Activated CD4-positive, alpha-beta T cell treated with anti-CD3 and anti-CD28 coated beads for 24 hours (primary cell): ENCODE results near the gene DLGAP1.

Source experiments
- DNase-seq, 2 donors: peaks; one replicate each; pipeline ENCODE4 v3.0.0-alpha.2; 2020; ENCODE audit warnings: low read depth in 2 of 2

DLGAP1 gene

DNA sequence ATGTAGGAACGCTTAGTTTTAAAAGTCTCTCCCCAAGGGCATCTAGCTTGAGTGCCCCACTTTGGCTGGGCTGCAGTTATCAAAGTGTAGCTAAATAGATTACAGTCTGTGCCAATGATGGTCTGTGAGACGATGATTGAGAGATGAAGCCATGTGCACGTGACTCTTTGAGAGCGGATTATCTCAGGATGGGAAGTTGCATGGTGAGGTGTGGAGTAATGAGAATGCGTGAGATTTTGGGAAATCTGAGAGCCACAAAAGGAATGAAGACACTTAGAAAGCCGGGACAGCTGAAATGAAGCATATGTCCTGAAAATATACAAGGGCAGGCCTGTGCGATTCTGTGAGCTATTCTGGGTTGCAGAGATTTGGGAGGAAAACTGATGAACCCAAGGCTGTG, 635.1 kb downstream of the DLGAP1 start:
- no peak for DNase-seq

- DNase-seq: no peak
Measured at GRCh38 chr18:3816610-3817363, 638.3 kb downstream of the DLGAP1 start.

GRCh38 chr18:3815991-3816390, 639.1 kb downstream of the DLGAP1 start:
- no peak for DNase-seq

DNA sequence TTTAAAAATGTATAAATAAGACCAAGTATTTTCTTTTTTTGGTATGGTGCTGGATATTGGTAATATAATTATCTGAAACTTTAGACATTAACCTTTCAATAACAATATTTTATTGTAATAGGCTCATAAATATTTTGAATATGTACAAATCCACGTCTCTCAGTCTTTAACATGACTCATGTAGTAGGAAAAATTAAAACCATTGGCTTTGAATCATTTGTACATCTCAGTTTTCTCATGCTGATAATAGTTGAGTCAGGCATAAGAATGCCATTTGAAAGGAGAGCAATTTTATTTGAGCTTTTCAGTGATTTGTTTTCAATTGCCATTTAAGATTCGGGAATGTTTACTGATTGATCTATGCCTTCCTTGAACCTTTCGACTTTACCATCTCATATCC, 640.3 kb downstream of the DLGAP1 start:
- no peak for DNase-seq

DNA sequence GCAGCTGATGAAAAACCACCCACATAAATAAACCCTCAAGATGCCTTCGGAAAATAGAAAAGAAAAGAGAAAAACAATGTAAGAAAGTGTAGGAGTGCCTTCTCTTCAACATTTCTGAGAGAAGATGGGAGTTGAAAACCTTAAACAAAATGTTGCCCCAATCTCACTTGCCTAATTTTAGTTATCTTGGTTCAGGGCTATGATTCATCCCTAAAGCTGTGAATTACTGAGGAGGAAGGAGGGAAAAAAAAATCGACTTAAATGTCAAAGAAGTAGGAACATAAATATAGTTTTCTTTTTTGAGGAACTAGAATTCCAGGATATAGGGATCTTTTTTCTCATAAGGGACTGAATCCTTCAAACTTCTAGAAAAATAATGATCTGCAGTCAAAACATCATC, 644.8 kb downstream of the DLGAP1 start:
- no peak for DNase-seq

GRCh38 chr18:3808985-3809780, 645.9 kb downstream of the DLGAP1 start:
- no peak for DNase-seq

GRCh38 chr18:3806656-3807055, 648.5 kb downstream of the DLGAP1 start:
- no peak for DNase-seq

- DNase-seq: no peak
Measured at GRCh38 chr18:3804336-3804735, 650.8 kb downstream of the DLGAP1 start.

DNA sequence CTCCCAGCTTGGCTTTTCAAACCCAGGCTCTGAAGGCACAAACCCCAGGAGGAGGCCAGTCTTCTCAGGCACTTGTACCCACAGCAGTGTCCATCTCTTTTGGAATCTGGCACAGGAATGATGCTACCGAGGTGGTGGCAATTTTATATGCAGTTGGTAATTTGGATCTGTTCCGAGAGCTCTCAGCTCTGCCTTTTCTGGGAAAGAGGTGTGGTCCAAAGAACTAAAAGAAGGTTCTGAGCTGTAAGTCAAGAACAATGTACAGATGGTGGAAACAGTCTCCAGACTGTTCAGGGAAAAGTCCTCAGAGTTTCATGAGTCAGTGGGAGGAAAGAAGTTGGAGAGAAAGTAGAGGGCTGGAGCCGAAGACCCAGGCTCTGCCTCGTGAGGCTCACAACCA, 651.8 kb downstream of the DLGAP1 start:
- no peak for DNase-seq

DNA sequence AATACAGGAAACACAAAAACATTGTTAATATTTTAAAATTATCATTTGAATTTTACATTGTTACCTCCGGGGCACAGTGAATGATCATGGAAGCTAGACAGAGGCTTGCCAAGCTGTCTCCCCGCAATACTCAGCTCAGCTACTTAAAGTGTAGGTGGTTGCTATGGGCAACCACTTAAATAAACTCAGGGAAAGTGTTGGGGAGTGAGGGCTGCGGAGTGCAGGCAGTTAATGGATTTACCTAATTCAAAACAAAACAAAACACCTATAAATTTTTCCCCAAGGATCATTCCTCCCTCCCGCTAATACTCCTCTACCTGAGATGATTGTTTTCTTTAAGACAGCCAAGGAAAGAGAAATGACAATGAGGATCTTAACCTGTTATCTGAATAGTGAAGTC, 655.6 kb downstream of the DLGAP1 start:
- no peak for DNase-seq

DNA sequence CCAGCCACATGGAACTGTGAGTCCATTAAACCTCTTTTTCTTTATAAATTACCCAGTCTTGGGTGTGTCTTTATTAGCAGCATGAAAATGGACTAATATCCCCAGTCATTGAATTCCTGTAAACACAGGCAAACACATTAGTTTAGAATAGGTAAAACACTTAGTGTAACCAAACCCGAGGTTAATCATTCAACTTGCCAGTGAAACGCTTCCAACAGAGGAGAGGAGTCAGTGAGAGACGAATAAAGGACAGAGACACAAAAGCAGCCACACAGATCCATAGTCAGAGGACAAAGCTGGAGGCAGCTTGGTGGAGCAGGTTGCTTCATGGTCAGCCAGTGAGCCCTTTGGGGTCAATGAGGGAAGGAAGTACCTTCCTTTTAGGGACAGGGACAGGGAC, 657.1 kb downstream of the DLGAP1 start:
- DNase-seq: no peak

DNA sequence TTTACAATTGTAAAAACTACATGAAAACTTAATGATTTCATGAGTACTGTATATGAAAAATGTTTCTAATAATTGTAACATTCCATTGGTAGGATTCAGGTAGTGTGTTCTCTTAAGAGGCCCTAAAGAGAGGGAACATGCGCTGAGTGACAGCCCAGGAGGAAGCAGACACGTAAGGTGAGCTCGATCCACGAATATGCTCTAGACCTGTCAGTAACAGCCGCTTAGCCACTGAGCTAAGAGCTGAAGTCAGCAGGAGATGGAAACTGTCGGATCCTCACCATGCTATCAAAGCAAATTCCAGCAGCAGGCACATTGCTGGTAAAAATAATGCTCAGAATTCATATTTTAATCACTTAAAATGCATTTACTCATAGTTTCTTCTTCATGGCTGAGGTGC, 658.7 kb downstream of the DLGAP1 start:
- no peak for DNase-seq

GRCh38 chr18:3794537-3795348, 660.4 kb downstream of the DLGAP1 start:
- DNase-seq: no peak

GRCh38 chr18:3793545-3793944, 661.6 kb downstream of the DLGAP1 start:
- no peak for DNase-seq

GRCh38 chr18:3793111-3793510, 662.0 kb downstream of the DLGAP1 start:
- no peak for DNase-seq

GRCh38 chr18:3792711-3793110, 662.4 kb downstream of the DLGAP1 start:
- no peak for DNase-seq

- no peak for DNase-seq
Measured at GRCh38 chr18:3791238-3791637, 663.9 kb downstream of the DLGAP1 start.

GRCh38 chr18:3790703-3791102, 664.4 kb downstream of the DLGAP1 start:
- no peak for DNase-seq

- no peak for DNase-seq
Measured at GRCh38 chr18:3789525-3789924, 665.6 kb downstream of the DLGAP1 start.

DNA sequence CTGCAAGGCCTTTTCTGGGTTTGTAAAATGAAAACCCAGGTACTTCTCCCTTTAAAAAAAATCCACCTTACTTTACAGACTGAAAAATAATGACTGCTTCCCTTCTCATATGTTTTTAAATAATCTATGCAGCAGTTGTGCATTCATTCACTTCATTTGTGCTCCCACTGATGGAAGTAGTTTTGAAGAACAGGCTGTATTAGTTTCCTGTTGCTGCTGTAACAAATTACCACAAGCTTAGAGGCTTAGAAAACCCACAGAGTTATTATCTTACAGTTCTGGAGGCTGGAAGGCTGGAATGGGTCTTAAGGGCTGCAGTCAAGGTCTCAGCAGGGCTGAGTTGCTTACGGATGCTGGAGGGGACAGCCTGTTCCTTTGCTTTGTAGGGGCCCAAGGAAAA, 670.2 kb downstream of the DLGAP1 start:
- DNase-seq: no peak

DNA sequence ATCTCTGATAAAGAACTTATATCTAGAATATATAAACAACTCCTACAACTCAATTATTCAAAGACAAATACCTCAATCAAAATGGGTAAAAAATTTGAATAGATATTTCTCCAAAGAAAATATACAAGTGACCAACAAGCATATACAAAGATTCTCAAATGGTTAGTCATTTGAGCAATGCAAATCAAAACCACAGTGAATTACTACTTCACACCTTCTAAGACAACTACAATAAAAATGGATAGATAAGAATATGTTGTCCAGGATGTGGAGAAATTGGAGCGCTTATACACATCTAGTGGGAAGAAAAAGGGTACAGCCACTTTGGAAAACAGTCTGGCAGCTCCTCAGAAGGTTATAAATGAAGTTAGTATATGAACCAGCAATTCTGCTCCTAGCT, 672.2 kb downstream of the DLGAP1 start:
- no peak for DNase-seq

GRCh38 chr18:3777719-3778118, 677.4 kb downstream of the DLGAP1 start:
- no peak for DNase-seq

DNA sequence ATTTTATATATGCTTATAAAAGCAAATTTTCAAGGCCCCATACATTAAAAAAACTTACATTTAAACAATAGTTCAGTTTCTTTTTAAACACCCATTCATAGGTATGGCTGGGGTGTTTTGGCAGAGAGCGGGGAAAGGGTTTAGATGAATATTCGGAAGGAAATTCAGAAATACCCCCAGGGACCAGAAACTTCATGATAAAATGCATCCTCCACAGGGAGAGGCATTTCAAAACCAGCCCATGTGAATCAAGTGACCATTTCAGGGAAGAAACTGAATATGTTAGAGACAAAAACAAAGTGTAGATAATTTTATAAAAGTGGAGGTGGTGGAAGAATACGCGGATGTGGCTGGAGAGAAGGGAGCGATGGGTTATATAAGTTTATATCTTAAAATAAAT, 678.0 kb downstream of the DLGAP1 start:
- DNase-seq: no peak
